Activated CD8-positive, alpha-beta T cell treated with anti-CD3 and anti-CD28 coated beads for 36 hours (primary cell): Measurements from ENCODE around the gene TLNRD1. TPM values are rescaled to one million over a fixed set of nuclear protein-coding genes. Genes with fewer than 3 reads are reported as not detected.

Experiments
- ATAC-seq: fragments of 200-7000 bp; cut with Tn5 transposase; one replicate; pipeline ENCODE4 v1.10.0; 2021; ENCODE audit warnings: mild to moderate bottlenecking, moderate library complexity
- CTCF ChIA-PET: fragments of 350-600 bp; sonication (Branson Sonifier 250); formaldehyde crosslinking; loops from one replicate; lab custom pipeline; 2021; ENCODE audit warnings: antibody characterized with exemption; lab: Charles Lee
- POLR2A ChIA-PET: fragments of 350-600 bp; sonication (Branson Sonifier 250); formaldehyde crosslinking; loops from one replicate; lab custom pipeline; 2021; ENCODE audit warnings: antibody characterized with exemption; lab: Charles Lee
- DNase-seq: peaks from one replicate; pipeline ENCODE4 v3.0.0-alpha.2; 2020
- H3K27ac Mint-ChIP-seq: one replicate; pipeline ENCODE4 v1.8.0; 2021; ENCODE audit warnings: mild to moderate bottlenecking, mixed read lengths
- H3K27me3 Mint-ChIP-seq: one replicate; pipeline ENCODE4 v1.8.0; 2021; ENCODE audit warnings: mixed read lengths
- H3K36me3 Mint-ChIP-seq: one replicate; pipeline ENCODE4 v1.8.0; 2021; ENCODE audit warnings: low read depth, mixed read lengths
- H3K4me1 Mint-ChIP-seq: one replicate; pipeline ENCODE4 v1.8.0; 2021; ENCODE audit warnings: low read depth, mixed read lengths
- H3K4me3 Mint-ChIP-seq: one replicate; pipeline ENCODE4 v1.8.0; 2021; ENCODE audit warnings: mild to moderate bottlenecking, moderate library complexity, mixed read lengths
- H3K9me3 Mint-ChIP-seq: one replicate; pipeline ENCODE4 v1.8.0; 2021; ENCODE audit warnings: mixed read lengths
- CTCF ChIP-seq: fragments of 200-600 bp; IDR thresholded peaks from one replicate; pipeline ENCODE4 v1.8.0; 2022; ENCODE audit warnings: antibody characterized with exemption, mild to moderate bottlenecking
- intact Hi-C: fragments of 100-400 bp; cut with micrococcal nuclease; formaldehyde crosslinking; loops from one replicate; pipeline ENCODE4 v1.10.0; 2022
- total RNA-seq, 2 experiments: library from RNA; stranded (reverse); gene quantifications; one replicate each; pipeline ENCODE4 v1.2.3, GENCODE V29; 2021

The TLNRD1 gene
- total RNA-seq, 2 experiments from 2014 or later = 19.3 to 20.1 TPM

DNA sequence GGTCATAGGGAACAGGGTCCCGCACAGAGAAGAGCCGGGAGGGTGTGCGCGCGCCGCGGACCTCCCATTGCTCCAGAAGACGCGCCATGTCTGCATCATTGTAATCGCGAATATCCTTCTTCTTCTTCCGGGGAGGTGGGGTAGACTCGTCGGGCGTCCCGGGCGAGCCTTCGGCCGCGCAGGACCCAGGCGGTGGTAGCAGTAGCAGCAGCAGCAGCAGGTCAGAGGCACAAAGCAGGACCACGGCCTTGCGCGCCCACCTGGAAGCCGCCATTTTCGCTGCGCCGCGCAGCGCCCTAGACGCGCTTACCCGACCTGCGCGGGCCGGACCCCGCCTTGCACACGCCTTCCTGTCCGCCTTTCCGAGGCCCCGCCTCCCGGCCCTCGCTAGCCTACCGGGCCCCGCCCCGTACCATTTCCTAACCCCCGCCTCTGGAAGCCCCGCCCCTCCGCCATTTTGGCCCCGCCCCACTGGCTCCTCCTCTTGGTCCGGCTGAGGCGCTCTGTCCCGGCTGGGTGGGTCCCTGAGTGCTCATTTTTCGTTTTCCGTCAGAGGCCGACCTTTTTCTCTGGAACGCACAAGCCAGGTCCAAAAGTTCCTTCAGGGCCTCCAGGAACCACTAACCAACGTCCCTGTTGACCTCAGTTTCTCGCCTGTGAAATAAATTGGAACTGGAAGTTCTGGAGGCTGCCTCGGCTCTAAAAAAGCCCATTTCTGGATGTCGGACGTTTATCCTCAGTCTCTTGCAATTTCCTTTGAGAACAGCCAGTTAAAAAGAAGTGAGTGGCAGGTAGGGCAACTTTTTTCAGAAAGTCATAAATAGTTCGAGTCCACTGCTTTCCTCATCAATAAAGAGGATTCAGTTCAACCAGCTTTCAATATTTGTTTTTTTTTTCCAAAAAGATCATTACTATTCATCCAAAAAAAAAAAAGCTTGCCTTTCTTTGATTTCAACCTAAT is 10.9 kb upstream of the TLNRD1 start, which contains the start of gene MESD:
Gene MESD (minus strand): TSS at position 302 of the 961 bp plus-strand sequence. CDS start 28 bp downstream, at position 274.
- DNase-seq = peak; percentile 99
- Mint-ChIP-seq H3K4me1 (peaks cover 44% of the 10 kb centered on the region), H3K9me3 (no peaks in the 10 kb centered on the region), H3K4me3 (peak within 1 kb of the TSS; percentile 95), H3K27me3 (no peaks in the 10 kb centered on the region), H3K27ac (peak within 1 kb of the TSS; percentile 93), H3K36me3 (peaks cover 22% of the 10 kb centered on the region)
- no peak for TF ChIP-seq CTCF
- ChIA-PET CTCF (interaction anchor here (1.1 to 2.3 kb wide), 5 partner anchors 11 to 276 kb away, joined by 3 to 21 read pairs (median 4); partner anchors contain the start of gene TLNRD1), POLR2A (interaction anchor here (1.5 to 2.6 kb wide), 2 partner anchors 9 to 12 kb away, joined by 5 to 29 read pairs; partner anchors contain the start of gene TLNRD1)
- peak; percentile 99 for ATAC-seq
- intact Hi-C loops = loop anchor here (10.0 kb wide), 3 partner anchors 115 to 305 kb away; no protein-coding TSS in a partner anchor

DNA sequence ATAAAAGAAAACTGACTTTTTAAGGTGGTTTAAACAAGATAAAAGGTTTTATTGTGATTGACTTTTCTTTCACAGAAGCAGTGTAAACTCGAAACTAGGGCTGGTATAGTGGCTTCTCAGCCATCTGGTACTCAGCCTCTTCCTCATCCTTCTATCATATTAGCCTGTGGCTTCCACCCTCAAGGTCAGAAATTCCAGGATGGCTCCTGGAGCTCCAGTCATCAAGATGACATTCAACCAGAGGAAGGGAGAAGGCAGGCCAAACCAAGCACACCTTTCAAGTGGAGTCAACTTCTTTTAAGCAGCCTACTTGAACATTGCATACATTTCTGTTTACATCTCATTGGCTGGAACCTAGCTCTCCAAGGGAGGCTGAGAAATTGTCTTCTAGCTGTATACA is 9.8 kb upstream of the TLNRD1 start:
- Mint-ChIP-seq H3K27ac (no peak overlapping the region), H3K27me3 (no peaks in the 10 kb centered on the region), H3K4me3 (no peak overlapping the region), H3K36me3 (peaks cover 21% of the 10 kb centered on the region), H3K9me3 (no peaks in the 10 kb centered on the region), H3K4me1 (peaks cover 36% of the 10 kb centered on the region)
- DNase-seq (no peak), ATAC-seq (no peak)
- no peak for TF ChIP-seq CTCF
- intact Hi-C loops = loop anchor here (10.0 kb wide), 3 partner anchors 114 to 304 kb away; no protein-coding TSS in a partner anchor
- ChIA-PET POLR2A (interaction anchor here (2.6 kb wide), 1 partner anchor 10 kb away, joined by 29 read pairs; the partner anchor contains the start of gene TLNRD1), CTCF (interaction anchor here (0.9 to 2.3 kb wide), 8 partner anchors 8 to 279 kb away, joined by 3 to 21 read pairs (median 4); partner anchors contain the start of gene TLNRD1)

DNA sequence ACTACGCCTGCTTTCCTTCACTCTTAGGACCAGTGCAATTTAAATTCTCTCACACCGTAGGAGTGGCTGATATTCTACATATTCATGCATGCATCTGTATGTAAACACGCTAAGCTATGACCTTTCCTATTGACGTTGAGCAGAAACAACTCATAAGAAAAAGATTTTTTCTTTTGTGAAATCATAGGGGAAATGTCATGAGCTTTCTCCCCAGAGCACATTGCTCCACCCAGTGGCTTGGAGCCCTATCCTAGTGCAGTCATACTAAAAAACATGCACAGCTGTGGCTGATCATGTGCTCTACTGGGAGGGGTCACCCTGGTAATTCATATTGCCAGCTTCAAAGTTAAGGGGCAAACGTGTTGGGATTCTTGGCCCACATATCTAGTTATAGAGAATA is 9.3 kb upstream of the TLNRD1 start:
- TF ChIP-seq CTCF = no peak
- peak; percentile 58 for DNase-seq
- peak; percentile 10 for ATAC-seq
- Mint-ChIP-seq H3K27ac (no peak overlapping the region), H3K27me3 (no peaks in the 10 kb centered on the region), H3K4me1 (peaks cover 34% of the 10 kb centered on the region), H3K4me3 (no peak overlapping the region), H3K36me3 (peaks cover 19% of the 10 kb centered on the region), H3K9me3 (no peaks in the 10 kb centered on the region)
- ChIA-PET CTCF (interaction anchor here (0.9 to 2.3 kb wide), 8 partner anchors 8 to 283 kb away, joined by 3 to 21 read pairs (median 4); partner anchors contain the start of gene TLNRD1), POLR2A (interaction anchor here (2.6 kb wide), 1 partner anchor 10 kb away, joined by 29 read pairs; the partner anchor contains the start of gene TLNRD1)
- intact Hi-C loops = loop anchor here (10.0 kb wide), 3 partner anchors 113 to 303 kb away; no protein-coding TSS in a partner anchor

DNA sequence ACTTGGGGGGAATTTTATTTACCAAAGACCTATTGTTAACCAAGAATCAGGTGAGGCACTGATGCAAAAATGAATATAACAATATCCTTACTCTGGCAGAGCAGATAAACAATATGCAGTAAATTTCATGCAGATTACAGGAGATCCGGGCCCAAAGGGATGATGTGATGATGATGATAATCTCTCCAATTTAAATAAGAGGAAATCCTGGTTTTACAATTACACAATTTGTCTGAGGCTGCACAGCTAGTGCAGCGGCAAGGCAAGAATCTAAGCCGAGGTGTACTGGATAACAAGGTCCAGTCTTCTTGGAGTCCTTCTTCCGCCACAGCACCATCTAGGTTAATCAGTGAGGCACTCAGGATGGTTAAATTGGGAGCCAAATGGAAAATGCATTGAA is 8.7 kb upstream of the TLNRD1 start:
- H3K27me3 Mint-ChIP-seq = no peaks in the 10 kb centered on the region
- CTCF ChIA-PET = interaction anchor here (1.0 to 2.3 kb wide), 8 partner anchors 7 to 282 kb away, joined by 3 to 21 read pairs (median 4); partner anchors contain the start of gene TLNRD1

More for the DNA sequence above, 8.7 kb upstream of the TLNRD1 start:
- Mint-ChIP-seq H3K27ac (no peak overlapping the region), H3K9me3 (peaks cover under 1% of the 10 kb centered on the region), H3K4me1 (peaks cover 29% of the 10 kb centered on the region), H3K36me3 (peaks cover 15% of the 10 kb centered on the region), H3K4me3 (no peak overlapping the region)
- ATAC-seq = no peak
- POLR2A ChIA-PET = interaction anchor here (2.6 kb wide), 1 partner anchor 9 kb away, joined by 29 read pairs; the partner anchor contains the start of gene TLNRD1
- intact Hi-C loops = loop anchor here (10.0 kb wide), 3 partner anchors 113 to 303 kb away; no protein-coding TSS in a partner anchor
- no peak for TF ChIP-seq CTCF
- DNase-seq = no peak
